Adipose tissue (tissue), 3 donors: Measurements from ENCODE around the gene PXDN. TPM values are rescaled to one million over a fixed set of nuclear protein-coding genes. Genes with fewer than 3 reads are reported as not detected.
A peak's percentile ranks its signal among the peaks of the same experiment; 100 is the strongest.

ENCODE experiments used
- H3K27ac ChIP-seq: one replicate; pipeline ENCODE4 v1.5.1; 2013; ENCODE audit warnings: low read depth, low read length
- WGBS, 3 donors: extraction: QIAGEN DNeasy Blood & Tissue Kit; methylation state at CpG; one replicate each; pipeline ENCODE4 v1.1.7; 2013; 5-methylcytosine and 5-hydroxymethylcytosine counted together
- polyA plus RNA-seq, 3 donors: library from polyadenylated mRNA; stranded (reverse); fragments of 200-250 nt; gene quantifications; one replicate each; pipeline ENCODE4 v1.2.3, GENCODE V29; 2013
- donor health status: healthy with polysubstance abuse.
- donor health status: Bipolar disorder and iron deficiency.
- donor health status: healthy.

Gene PXDN
- polyA plus RNA-seq, 3 donors: 10.2 to 132 (median 17.7) TPM

DNA sequence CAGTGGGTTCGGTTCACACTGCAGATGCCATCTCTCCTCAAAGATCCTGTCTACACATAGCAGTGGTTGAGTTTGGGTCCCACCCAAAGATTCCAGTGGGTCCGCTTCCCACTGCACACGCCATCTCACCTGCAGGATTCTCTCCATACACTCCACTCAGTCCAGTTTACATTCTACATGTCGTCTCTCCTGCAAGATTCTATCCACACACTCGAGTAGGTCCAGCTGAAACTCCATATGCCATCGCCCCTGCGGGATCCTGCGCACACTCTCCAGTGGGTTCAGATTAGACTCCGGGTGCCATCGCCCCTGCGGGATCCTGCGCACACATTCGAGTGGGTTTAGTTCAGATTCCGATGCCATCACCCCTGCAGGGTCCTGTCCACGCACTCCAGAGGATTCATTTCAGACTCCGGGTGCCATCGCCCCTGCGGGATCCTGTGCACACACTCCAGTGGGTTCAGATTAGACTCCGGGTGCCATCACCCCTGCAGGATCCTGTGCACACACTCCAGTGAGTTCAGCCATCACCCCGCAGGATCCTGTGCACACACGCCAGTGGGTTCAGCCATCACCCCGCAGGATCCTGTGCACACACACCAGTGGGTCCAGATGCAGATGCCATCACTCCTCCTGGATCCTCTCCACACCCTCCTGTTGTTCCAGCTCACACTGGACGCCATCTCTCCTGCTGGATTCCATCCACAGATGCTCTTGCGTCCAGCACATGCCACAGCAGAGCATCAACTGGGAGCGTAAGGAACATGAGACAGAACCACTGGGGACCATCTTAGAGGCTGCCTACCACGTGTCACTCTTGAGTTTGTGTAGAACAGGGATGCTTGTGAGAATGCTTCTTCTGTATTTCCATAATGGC lies 3.0 kb upstream of the PXDN start:
- no peak overlapping the region for H3K27ac ChIP-seq
- 80 to 88% (median 85%) methylated on average over 26 of the region's 26 CpGs for WGBS, 3 donors

DNA sequence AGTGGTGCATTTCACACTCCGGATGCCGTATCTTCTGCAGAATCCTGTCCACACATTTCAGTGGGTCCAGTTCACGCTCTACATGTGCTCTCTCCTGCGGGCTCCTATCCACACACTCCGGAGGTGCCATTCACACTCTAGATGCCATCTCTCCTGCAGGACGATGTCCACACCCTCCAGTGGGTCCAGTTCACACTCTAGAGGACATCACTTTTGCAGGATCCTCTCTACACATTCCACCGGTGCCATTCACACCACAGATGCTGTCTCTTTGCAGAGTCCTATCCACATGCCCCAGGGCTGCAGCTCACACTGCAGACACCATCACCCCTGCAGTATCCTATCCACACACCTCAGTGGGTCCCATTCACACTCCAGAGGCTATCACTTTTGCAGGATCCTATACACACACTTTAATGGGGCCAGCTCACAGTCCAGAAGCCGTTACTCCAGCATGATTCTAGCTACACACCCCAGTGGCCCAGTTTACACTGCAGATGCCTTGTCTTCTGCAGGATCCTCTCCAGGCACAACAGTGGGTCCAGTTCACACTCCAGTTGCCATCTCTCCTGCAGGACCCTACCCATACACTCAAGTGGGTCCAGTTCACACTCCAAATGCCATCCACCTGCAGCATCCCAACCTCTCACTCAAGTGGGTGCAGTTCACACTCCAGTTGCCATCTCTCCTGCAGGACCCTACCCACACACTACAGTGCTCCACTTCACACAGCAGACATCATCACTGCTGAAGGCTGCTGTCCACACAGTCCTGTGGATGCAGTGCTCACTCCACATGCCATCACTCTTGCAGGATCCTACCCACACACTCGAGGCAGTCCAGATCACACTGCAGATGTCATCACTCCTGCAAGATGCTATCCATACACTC lies 2.1 kb upstream of the PXDN start:
- whole genome bisulfite sequencing, 3 donors: 81 to 90% (median 90%) methylated on average over 9 of the region's 9 CpGs
- no peak overlapping the region for H3K27ac ChIP-seq

DNA sequence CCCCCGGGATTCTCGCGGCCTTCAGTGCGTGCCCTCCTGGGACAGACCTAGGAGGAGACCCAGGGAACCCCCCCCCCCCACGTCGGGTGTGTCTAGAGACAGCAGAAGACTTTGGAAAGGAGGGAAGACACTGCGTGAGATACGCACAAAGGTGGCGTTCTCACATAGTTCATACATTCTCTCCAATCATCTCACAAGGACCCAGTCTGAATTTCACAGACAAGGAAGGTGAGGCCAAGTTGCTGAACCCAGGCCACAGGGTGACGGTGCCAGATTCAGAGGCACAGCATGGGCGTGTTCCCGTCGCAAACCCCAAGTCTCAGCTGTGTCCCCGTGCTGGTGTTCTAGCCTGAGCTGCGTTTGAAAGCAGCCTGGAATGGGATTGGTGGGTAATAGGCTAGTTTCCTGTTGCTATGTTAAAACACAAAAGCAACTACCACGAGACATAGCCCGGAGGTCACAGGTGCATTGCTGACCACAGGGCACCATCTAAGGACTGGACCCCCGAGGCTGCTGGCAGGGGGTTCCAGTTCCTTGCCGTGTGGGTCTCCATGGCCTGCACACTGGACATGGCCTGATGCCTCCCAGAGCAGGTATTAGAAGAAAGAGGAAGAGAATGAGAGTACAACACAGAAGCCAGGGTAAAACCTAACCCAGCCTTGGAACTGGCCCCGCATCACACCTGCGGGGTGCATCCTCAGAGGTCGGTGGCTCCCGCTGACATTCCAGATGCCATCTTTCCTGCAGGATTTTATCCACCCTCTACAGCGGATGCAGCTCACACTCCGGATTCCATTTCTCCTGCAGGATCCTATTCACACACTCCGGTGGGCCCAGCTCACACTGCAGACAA lies 1.1 kb upstream of the PXDN start:
- WGBS, 3 donors: 46 to 59% (median 48%) methylated on average over 26 of the region's 26 CpGs

DNA sequence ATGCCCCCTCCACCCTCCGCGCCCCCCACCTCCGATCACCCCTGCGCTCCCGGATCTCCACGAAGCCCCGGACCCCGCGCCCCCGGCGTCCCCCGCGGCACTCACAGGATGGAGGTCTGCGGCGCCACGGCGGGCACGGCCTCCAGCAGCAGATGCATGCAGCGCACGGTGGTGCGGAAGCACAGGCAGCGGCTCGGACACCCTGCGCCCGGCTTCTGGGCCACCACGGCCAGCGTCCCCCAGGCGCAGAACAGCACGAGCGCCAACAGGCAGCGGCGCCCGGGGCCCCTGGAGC lies 217 bp downstream of the PXDN start:
- peak overlapping the region; percentile 57 for H3K27ac ChIP-seq
- WGBS, 3 donors: 0 to 2% (median 1%) methylated on average over 28 to 33 of the region's 33 CpGs

More for the DNA sequence above, 1.1 kb upstream of the PXDN start:
- no peak overlapping the region for H3K27ac ChIP-seq

DNA sequence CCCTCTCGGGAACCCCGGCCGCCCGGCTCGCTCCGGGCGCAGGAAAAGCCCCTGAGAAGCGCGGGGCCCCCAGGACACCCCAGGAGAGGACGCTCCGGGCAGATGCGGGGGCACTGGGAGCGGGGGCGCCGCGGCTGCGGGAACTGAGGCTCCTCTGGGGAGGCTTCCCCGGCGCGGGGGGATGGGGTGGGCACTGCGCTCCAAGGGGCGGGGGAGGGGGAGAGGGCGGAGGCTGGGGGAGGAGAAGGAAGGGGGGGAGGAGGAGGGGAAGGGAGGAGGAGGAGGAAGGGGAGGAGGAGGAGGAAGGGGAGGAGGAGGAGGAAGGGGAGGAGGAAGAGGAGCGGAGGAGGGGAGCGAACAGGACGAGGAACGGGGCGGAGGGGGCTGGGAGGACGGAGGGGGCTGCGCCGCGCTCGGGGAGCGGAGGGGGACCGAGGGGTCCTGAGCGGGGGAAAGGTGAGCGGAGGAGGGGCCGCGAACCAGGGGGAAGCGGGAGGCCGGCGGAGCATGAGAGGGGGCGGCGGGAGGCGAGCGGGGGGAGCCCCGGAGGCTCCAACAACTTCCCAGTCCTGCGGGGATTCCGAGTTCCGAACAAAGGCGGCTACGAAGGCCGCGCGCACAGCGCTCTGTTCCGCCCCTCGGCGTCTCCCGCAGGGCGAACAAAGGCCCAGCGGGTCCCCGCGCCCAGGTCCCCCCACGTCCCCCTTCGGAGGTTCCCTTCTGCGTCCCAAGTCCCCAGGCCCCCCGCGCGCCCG lies 742 bp downstream of the PXDN start:
- WGBS, 3 donors: 1 to 2% (median 2%) methylated on average over 46 to 68 of the region's 71 CpGs
- peak overlapping the region; percentile 75 for H3K27ac ChIP-seq

DNA sequence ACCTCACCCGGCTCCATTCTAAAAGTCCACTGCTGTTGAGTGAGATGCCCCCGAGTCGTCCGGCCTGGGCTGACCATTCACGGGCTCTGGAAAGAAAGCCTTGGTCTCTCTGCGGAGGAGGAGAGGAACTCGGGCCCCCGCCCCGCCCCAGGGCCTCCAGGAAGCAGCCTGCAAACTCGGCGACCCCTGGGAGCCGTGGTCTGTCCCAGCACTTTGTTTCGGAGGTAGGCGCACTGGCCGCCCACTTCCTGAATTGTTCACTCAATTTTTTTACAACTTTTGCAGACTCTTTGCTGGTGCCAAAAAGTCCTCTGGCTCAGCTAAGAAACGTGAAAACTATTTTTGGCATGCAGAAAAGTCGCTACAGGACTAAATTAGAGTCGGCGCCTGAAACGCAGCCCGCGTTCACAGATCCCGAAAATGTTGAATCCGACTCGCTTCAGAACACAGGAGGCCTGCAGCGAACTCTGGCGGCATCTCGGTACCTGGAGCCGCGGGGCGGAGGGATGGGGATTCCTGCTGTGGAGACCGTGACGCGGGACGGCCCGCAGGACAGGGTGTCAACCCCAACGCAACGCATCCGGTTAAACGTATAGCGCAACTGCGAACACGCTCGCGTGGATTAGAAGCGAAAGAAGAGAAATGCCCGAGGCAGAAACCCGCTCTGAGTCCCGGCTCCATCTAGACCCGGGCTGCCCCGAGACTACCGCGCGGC lies 1.5 kb downstream of the PXDN start:
- 1 to 7% (median 2%) methylated on average over 51 to 54 of the region's 54 CpGs for WGBS, 3 donors
- H3K27ac ChIP-seq: peak overlapping the region; percentile 75

DNA sequence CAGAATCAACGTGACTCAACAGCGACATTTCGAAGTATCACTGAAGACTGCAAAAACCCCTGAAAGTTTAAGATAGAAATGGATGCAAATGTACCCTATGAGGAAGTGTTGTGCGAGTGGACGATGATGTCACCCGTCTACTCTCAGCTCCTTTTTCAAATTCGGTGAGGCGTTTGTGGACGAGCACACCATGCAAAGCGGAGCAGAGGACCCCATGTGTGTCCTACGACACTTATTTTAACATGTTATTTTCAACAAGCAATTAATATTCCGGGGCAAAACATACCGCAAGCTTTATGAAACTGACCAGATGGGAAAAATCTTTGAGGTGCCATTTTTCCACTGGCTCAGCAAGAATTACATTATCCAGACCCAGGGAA lies 2.0 kb downstream of the PXDN start:
- H3K27ac ChIP-seq: no peak overlapping the region
- WGBS, 3 donors: 54 to 79% (median 69%) methylated on average over 13 of the region's 13 CpGs

DNA sequence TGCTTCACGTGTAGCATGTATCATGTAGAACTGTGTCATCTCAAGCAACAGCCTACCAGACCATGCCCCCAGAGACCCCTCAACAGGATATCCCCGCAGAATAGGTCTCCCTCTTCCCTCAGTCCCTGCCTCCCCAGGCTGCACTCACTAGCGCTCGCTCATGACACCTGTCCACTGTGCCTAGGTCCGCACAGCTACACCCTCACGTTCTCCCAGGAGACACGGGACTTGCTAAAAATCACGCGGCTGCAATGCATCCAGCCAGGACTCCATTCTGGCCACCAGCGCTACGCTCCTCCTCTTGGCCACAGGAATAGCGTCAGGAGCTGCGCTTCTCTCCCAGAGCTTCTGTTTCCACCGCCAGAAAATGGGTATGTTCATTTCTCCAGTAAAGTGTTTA lies 2.5 kb downstream of the PXDN start:
- WGBS, 3 donors: 81 to 90% (median 88%) methylated on average over 14 of the region's 14 CpGs

DNA sequence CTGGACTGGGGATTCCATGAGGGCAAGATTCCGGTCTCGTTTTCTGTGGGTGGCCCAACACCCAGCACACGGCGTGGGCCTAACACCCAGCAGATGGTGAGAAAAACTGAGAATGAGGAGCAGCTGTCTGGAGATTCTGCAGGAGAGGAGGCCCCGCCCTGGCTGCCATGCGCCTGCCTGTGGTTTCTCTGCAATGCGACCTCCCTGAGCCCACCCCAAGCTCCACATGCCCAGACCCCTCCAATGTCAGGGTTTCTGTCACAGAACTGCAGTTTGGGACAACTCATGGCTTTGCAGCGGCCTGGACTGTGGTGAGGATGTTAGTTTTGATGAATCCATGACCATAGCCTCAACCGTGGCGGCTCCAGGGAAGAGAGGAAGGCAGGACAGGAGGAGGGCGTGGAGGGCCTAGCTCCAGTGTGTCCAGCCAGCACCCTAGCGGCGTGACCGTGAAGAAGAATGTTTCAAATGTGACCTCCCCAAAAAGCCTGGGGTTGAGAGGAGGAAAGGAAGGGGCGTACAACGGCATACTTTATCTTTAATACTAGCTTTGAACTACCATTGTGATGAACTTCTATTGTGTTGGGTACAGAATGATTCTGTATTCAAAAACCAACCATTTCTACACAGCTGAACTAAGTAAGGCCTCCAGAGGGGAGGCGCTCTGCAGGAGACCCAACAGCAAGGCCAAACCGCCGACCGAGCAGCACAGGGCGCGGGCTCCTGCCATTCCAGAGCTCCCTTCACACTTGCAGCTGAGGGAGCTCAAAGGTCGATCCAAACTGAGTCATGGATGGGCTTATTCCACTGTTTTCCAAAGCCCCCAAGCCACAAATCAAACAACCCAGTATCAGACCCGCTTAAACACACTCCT lies 3.4 kb downstream of the PXDN start:
- no peak overlapping the region for H3K27ac ChIP-seq
- WGBS, 3 donors: 86 to 90% (median 88%) methylated on average over 24 of the region's 24 CpGs

More for the DNA sequence above, 2.5 kb downstream of the PXDN start:
- H3K27ac ChIP-seq: no peak overlapping the region

DNA sequence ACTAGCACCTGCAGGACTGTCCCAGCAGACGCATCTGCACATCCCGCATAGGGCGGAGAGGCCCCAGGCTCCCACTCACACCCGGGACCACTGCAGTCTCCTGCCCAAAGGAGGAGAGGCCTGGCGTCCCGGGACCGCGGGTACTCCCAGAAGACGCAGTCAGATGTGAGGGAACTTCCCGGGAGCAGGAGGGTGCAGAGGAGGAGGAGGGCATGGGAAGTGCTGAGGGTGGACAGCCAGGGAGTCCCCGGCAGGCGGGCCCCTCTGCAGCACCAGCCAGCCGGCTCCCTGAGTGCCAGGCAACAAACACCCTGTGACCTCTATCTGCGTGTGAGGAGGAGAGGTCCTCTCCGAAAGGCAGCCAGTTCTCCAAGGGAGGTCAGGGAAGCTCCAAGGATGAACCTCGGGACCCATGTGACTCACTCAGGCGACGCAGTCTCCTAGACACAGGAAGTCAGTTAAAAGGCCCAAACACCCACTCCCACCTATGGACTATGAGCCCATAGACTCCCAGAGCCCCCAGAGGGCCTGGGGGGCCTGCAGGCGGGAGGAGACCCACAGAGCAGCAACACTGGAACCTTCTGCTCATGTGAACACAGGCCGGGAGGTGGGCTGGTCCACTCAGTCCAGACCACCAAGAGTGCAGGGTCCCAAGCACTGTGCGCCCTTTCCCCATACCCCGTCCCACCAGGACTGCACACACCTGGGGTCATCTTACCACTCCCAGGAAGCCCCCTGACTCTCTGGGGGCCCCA lies 4.2 kb downstream of the PXDN start:
- H3K27ac ChIP-seq: no peak overlapping the region
- WGBS, 3 donors: 59 to 75% (median 62%) methylated on average over 22 of the region's 22 CpGs

DNA sequence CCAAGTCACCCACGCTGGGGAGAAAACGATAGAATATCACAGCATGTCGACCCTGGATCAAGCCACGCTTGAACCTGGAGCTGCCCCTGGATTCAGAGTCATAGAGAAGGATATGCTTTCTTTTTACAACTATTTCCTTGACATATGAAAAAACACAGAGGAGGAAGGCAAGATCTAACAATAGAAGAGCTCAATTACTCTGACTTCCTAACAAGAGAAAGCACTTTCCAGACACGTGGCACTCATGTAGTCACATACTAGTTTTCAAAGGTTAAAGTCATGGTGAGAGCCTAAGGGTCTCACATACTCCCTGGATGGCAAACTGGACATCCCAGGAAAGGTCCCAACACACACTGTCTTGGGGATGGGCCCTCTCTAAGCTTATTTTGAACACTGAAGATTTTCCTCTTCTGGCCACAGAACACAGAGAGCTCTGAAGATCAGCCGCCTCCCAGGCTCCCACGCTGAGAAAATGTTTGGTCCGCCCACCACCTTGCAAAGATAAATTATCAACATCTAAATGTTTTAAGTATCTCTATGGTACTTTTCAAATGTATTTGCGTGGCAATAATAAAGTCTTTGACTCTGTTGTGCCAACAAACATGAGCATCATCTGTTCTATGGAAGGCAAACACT lies 4.9 kb downstream of the PXDN start:
- no peak overlapping the region for H3K27ac ChIP-seq
- 68 to 75% (median 72%) methylated on average over 9 of the region's 9 CpGs for WGBS, 3 donors

DNA sequence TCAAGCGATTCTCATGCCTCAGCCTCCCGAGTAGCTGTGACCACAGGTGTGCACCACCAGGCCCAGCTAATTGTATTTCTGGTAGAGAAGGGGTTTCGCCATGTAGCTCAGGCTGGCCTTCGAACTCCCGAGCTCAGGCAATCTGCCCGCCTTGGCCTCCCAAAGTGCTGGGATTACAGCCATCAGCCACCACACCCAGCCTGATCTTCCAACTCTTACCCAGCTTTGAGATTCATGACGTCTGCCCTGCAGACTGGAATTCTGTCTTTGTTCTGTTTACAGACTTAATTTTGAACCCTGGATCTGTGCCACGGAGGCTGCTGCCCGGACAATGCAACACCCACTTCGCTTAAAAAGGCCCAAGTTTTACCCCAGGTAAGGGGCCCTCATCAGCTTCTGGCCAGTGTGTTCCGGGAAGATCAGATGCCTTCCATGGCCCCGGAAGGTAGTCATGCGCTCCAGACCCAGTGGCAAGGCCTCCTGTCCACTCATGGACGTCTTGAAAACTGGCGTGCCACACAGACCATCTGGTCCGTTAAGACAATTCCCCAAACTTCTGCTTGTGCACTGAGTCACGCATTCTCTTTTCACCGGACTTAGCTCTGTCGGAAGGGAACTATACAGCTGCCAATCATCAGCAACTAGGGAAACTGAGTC lies 5.5 kb downstream of the PXDN start:
- no peak overlapping the region for H3K27ac ChIP-seq
- 72 to 79% (median 75%) methylated on average over 19 of the region's 19 CpGs for WGBS, 3 donors

DNA sequence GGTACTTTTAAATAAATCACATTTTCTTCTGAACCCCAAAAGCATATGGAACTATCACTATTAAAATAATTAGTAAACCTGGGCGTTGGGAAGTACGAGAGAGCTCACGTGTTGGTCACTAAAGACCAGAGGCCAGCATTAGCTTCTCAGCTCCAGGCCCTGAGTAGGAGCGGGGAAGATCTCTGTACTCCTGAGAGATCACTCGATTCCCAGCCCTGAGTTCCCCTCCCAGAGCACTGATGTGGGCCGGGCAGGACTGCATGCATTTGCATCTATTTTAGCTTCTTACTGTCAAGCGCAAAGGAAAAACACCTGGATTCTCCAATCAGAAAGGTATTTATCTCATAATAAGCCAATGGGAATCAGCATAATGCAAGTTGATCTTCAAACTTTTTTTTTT lies 6.2 kb downstream of the PXDN start:
- no peak overlapping the region for H3K27ac ChIP-seq
- 77 to 79% (median 78%) methylated on average over 7 of the region's 7 CpGs for WGBS, 3 donors

DNA sequence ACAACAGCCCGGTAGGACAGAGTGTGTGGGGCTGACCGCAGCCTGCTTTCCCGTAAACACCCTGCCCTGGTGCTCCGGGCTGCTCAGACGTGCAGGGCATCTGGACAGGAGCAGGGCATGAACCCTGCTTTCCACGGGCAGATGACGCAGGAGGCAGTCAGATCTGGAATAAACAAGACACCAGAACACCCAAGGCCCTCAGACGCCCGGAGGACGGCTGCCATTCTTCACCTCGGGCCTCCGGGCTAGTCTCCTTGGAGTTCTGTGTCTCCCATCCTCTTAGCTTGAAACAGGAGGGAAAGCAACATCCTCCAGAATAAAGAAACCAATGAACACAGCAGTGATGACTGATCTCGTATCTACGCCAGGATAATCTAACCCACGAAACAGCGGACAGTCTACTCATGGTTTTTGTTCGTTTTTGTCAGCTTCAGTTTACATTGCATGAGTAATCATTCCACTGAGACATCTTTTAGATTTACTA lies 7.3 kb downstream of the PXDN start:
- 66 to 75% (median 75%) methylated on average over 17 of the region's 17 CpGs for WGBS, 3 donors
- no peak overlapping the region for H3K27ac ChIP-seq

DNA sequence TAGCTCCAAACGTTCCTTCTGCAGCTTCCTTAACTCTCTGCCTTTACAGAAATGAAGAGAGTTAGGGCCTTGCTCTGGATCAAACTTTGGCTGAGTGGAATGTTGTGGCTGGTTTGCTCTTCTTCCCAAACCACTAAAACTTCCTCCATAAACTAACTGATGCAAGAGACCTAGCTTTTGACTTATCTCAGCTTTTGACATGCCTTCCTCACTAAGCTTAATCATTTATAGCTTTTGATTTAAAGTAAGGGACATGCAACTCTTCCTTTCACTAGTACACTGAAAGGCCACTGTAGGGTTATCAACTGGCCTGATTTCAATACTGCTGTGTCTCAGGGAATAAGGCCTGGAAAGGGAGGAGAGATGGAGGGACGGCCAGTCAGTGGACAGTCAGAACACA lies 8.3 kb downstream of the PXDN start:
- WGBS, 3 donors: 59 to 69% (median 59%) methylated on average over 2 of the region's 2 CpGs
- no peak overlapping the region for H3K27ac ChIP-seq
